Activated CD4-positive, alpha-beta memory T cell treated with anti-CD3 and anti-CD28 coated beads, Interleukin-2, amount 10 ng/mL, durations not matched to agents 7 days and 5 days (primary cell): Measurements from ENCODE around the gene UMAD1. TPM values are rescaled to one million over a fixed set of nuclear protein-coding genes. Genes with fewer than 3 reads are reported as not detected.
"Not testable (repeated sequence)": the region's sequence is repeated elsewhere in the genome, so short reads cannot be mapped to it uniquely, and the experiment has no call there.

Source experiments
- CTCF ChIA-PET: fragments of 350-600 bp; sonication (Branson Sonifier 250); formaldehyde crosslinking; loops from one replicate; lab custom pipeline; 2021; ENCODE audit warnings: antibody characterized with exemption, inconsistent platforms; lab: Charles Lee
- POLR2A ChIA-PET: fragments of 350-600 bp; sonication (Branson Sonifier 250); formaldehyde crosslinking; loops from one replicate; lab custom pipeline; 2021; ENCODE audit warnings: antibody characterized with exemption; lab: Charles Lee
- DNase-seq: peaks from one replicate; pipeline ENCODE4 v3.0.0-alpha.2; 2020
- H3K27ac Mint-ChIP-seq: one replicate; pipeline ENCODE4 v1.8.0; 2021; ENCODE audit warnings: mild to moderate bottlenecking, mixed read lengths
- H3K27me3 Mint-ChIP-seq: one replicate; pipeline ENCODE4 v1.8.0; 2021; ENCODE audit warnings: mixed read lengths
- H3K36me3 Mint-ChIP-seq: one replicate; pipeline ENCODE4 v1.8.0; 2021; ENCODE audit warnings: low read depth, mixed read lengths
- H3K4me1 Mint-ChIP-seq: one replicate; pipeline ENCODE4 v1.8.0; 2021; ENCODE audit warnings: mixed read lengths
- H3K4me3 Mint-ChIP-seq: one replicate; pipeline ENCODE4 v1.8.0; 2021; ENCODE audit warnings: mild to moderate bottlenecking, mixed read lengths
- H3K9me3 Mint-ChIP-seq: one replicate; pipeline ENCODE4 v1.8.0; 2021; ENCODE audit warnings: mixed read lengths
- total RNA-seq, 2 experiments: library from RNA; stranded (reverse); gene quantifications; one replicate each; pipeline ENCODE4 v1.2.3, GENCODE V29; 2021

UMAD1 gene
- total RNA-seq, 2 experiments from 2014 or later: 16.1 to 16.7 TPM

DNA sequence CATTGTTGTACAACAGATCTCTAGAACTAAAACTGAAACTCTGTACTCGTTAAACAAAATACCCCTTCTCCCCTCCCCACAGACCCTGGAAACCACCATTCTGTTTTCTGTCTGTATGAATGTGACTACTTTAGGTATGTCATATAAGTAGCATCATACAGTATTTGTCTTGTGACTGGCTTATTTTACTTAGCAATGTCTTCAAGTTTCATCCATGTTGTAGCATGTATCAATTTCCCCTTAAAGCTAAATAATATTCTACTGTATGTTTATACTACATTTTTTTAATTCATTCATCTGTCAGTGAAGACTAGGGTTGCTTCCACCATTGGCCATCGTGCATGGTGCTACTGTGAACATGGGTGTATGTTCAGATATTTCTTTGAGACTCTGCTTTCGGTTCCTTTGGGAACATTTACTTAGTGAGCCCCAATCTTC is 149.0 kb downstream of the UMAD1 start:
- no peak overlapping the region for H3K4me3 Mint-ChIP-seq
- peaks cover 12% of the 10 kb centered on the region for H3K4me1 Mint-ChIP-seq
- ChIA-PET POLR2A (no interaction called here), CTCF (no interaction called here)
- peaks cover 6% of the 10 kb centered on the region for H3K36me3 Mint-ChIP-seq
- H3K9me3 Mint-ChIP-seq: no peaks in the 10 kb centered on the region
- no peak for DNase-seq
- no peaks in the 10 kb centered on the region for H3K27me3 Mint-ChIP-seq
- H3K27ac Mint-ChIP-seq: no peak overlapping the region

- Mint-ChIP-seq H3K27ac (no peak overlapping the region), H3K4me3 (no peak overlapping the region), H3K27me3 (no peaks in the 10 kb centered on the region), H3K36me3 (peaks cover 8% of the 10 kb centered on the region), H3K4me1 (peaks cover 14% of the 10 kb centered on the region), H3K9me3 (no peaks in the 10 kb centered on the region)
- ChIA-PET POLR2A (no interaction called here), CTCF (no interaction called here)
- DNase-seq: no peak
Measured at GRCh38 chr7:7790041-7790741, 149.6 kb downstream of the UMAD1 start.

DNA sequence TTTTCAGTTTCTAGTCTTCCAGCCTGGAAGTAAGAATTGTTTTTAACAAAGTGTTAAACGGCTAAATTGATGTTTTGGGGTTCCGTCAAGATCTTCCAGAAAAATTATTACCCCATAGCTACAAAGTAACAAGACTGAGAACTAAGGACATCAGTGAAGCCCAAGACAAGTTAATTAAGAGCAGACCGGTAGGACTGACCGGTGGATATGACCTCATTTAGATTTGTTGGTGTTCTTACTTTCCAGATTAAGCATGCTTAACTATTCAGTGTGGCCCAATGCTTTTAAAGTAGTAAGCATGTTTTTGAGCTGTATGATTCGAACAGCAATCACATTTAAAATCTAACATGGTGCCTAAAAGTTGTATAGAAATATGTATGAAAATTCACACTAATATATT is 151.0 kb downstream of the UMAD1 start:
- peaks cover 20% of the 10 kb centered on the region for H3K4me1 Mint-ChIP-seq
- CTCF ChIA-PET: no interaction called here
- no peak for DNase-seq
- H3K9me3 Mint-ChIP-seq: peaks cover 3% of the 10 kb centered on the region
- peaks cover 17% of the 10 kb centered on the region for H3K36me3 Mint-ChIP-seq
- no peaks in the 10 kb centered on the region for H3K27me3 Mint-ChIP-seq
- POLR2A ChIA-PET: no interaction called here
- no peak overlapping the region for H3K4me3 Mint-ChIP-seq
- no peak overlapping the region for H3K27ac Mint-ChIP-seq

GRCh38 chr7:7792056-7792455 is 151.5 kb downstream of the UMAD1 start:
- no peak for DNase-seq
- POLR2A ChIA-PET: no interaction called here
- H3K9me3 Mint-ChIP-seq: peaks cover 8% of the 10 kb centered on the region

GRCh38 chr7:7793249-7793648 is 152.7 kb downstream of the UMAD1 start:
- H3K27ac Mint-ChIP-seq: no peak overlapping the region
- ChIA-PET POLR2A (no interaction called here), CTCF (no interaction called here)
- no peak for DNase-seq
- H3K9me3 Mint-ChIP-seq: peaks cover 11% of the 10 kb centered on the region
- H3K4me3 Mint-ChIP-seq: no peak overlapping the region
- H3K4me1 Mint-ChIP-seq: peaks cover 27% of the 10 kb centered on the region
- H3K27me3 Mint-ChIP-seq: no peaks in the 10 kb centered on the region
- peaks cover 33% of the 10 kb centered on the region for H3K36me3 Mint-ChIP-seq

More at GRCh38 chr7:7792056-7792455, 151.5 kb downstream of the UMAD1 start:
- H3K36me3 Mint-ChIP-seq: peaks cover 23% of the 10 kb centered on the region
- no peaks in the 10 kb centered on the region for H3K27me3 Mint-ChIP-seq
- H3K4me3 Mint-ChIP-seq: no peak overlapping the region
- CTCF ChIA-PET: no interaction called here
- H3K4me1 Mint-ChIP-seq: peaks cover 25% of the 10 kb centered on the region
- H3K27ac Mint-ChIP-seq: no peak overlapping the region

DNA sequence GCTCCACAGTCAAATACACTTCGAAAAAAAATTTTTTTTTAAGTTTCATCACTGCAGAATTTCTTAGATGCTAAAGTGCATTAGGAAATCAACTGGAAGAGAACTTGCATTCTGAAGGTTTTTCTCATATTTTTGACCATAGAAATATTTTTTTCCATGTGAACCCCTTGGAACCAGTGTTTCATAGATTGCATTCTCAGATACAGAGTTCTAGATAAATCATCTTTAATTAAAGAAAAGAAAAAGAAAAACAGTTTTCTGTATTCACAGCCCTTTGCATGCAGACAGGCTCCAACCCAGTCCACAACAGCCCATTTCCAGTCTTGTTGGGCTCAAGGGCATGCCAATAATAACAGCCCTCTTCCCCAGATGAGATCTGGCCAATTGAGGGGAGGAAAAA is 153.4 kb downstream of the UMAD1 start:
- Mint-ChIP-seq H3K36me3 (peaks cover 33% of the 10 kb centered on the region), H3K4me1 (peaks cover 27% of the 10 kb centered on the region), H3K27me3 (no peaks in the 10 kb centered on the region), H3K4me3 (no peak overlapping the region), H3K9me3 (peaks cover 11% of the 10 kb centered on the region), H3K27ac (no peak overlapping the region)
- no peak for DNase-seq
- CTCF ChIA-PET: no interaction called here
- POLR2A ChIA-PET: no interaction called here

DNA sequence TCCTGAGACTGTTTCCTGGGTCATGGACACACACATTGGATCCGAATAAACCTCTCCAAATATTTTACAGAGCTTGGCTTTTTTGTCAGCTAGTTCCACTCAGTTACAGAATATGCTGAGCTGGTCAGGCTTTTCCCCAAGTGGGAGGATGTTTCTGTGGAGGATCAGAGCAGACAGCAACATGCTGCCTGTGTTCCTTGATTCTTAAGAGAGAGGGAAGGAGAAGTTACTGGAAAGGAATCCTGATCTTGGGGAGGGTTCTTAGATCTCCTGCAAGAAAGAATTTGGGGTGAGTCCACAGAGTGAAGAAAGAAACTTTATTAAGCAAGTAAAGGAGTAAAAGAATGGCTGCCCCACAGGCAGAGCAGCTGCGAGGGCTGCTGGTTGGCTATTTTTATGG is 154.7 kb downstream of the UMAD1 start:
- H3K27me3 Mint-ChIP-seq: no peaks in the 10 kb centered on the region
- no peak for DNase-seq
- H3K4me3 Mint-ChIP-seq: no peak overlapping the region
- H3K4me1 Mint-ChIP-seq: peaks cover 21% of the 10 kb centered on the region
- peaks cover 11% of the 10 kb centered on the region for H3K9me3 Mint-ChIP-seq
- POLR2A ChIA-PET: no interaction called here
- H3K36me3 Mint-ChIP-seq: peaks cover 35% of the 10 kb centered on the region
- CTCF ChIA-PET: interaction anchor here (0.9 kb wide), 1 partner anchor 114 kb away, joined by 3 read pairs; no protein-coding TSS in a partner anchor
- H3K27ac Mint-ChIP-seq: no peak overlapping the region

DNA sequence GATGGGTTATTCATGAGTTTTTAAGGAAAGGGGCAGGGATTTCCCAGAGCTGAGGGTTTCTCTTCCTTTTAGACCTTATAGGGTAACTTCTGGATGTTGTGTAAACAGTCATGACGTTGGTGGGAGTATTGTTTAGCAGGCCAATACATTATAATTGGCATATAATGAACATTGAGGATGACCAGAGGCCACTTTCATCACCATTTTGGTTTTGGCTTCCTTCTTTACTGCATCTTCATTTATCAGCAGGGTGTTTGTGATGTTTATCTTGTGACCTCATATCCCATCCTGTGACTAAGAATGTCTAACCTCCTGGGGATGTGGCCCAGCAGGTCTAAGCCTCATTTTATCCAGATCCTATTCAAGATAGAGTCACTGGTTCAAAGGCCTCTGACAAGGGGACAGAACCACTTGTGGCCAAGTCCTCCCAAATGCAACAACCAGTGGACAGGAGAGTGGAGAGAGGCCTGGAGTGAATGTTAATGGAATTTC is 155.1 kb downstream of the UMAD1 start:
- Mint-ChIP-seq H3K27ac (no peak overlapping the region), H3K36me3 (peaks cover 35% of the 10 kb centered on the region)

DNA sequence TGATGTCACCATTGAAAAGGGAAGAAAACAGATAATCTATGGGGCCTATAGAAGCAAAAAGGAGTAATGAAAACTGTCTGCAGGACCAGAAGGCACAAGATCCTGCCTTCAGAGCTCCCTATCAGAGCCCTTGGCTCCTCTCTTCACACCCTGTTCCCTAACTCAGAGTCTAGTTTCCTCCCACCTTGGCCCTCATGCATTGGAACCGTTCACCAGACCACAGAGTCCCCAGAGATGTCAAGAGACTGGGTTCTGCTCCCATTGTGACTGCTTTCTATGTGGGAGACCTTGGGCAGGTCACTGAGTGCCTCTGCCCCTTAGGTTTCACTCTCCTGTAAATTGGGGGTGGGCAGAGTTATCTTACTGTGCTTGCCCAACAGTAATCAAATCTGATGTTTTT is 158.0 kb downstream of the UMAD1 start:
- H3K27me3 Mint-ChIP-seq: no peaks in the 10 kb centered on the region
- ChIA-PET POLR2A (no interaction called here), CTCF (no interaction called here)
- peaks cover 11% of the 10 kb centered on the region for H3K9me3 Mint-ChIP-seq
- H3K4me3 Mint-ChIP-seq: no peak overlapping the region
- peaks cover 17% of the 10 kb centered on the region for H3K4me1 Mint-ChIP-seq
- DNase-seq: no peak
- peaks cover 28% of the 10 kb centered on the region for H3K36me3 Mint-ChIP-seq
- H3K27ac Mint-ChIP-seq: no peak overlapping the region

More for the DNA sequence above, 155.1 kb downstream of the UMAD1 start:
- Mint-ChIP-seq H3K4me1 (peaks cover 17% of the 10 kb centered on the region), H3K27me3 (no peaks in the 10 kb centered on the region), H3K4me3 (no peak overlapping the region), H3K9me3 (peaks cover 11% of the 10 kb centered on the region)
- ChIA-PET CTCF (interaction anchor here (0.9 kb wide), 1 partner anchor 114 kb away, joined by 3 read pairs; no protein-coding TSS in a partner anchor), POLR2A (no interaction called here)
- no peak for DNase-seq

- H3K4me3 Mint-ChIP-seq: no peak overlapping the region
- POLR2A ChIA-PET: no interaction called here
- no peaks in the 10 kb centered on the region for H3K27me3 Mint-ChIP-seq
- H3K9me3 Mint-ChIP-seq: peaks cover 11% of the 10 kb centered on the region
- no peak overlapping the region for H3K27ac Mint-ChIP-seq
- CTCF ChIA-PET: no interaction called here
- H3K4me1 Mint-ChIP-seq: peaks cover 17% of the 10 kb centered on the region
- H3K36me3 Mint-ChIP-seq: peaks cover 28% of the 10 kb centered on the region
- DNase-seq: no peak
Measured at GRCh38 chr7:7799138-7799537, 158.6 kb downstream of the UMAD1 start.

GRCh38 chr7:7802531-7802930 is 162.0 kb downstream of the UMAD1 start:
- no peaks in the 10 kb centered on the region for H3K9me3 Mint-ChIP-seq
- POLR2A ChIA-PET: no interaction called here
- CTCF ChIA-PET: no interaction called here

GRCh38 chr7:7803715-7804178 is 163.2 kb downstream of the UMAD1 start:
- ChIA-PET CTCF (no interaction called here), POLR2A (no interaction called here)
- no peaks in the 10 kb centered on the region for H3K9me3 Mint-ChIP-seq
- no peaks in the 10 kb centered on the region for H3K4me1 Mint-ChIP-seq
- H3K27me3 Mint-ChIP-seq: no peaks in the 10 kb centered on the region
- no peak overlapping the region for H3K27ac Mint-ChIP-seq
- no peak for DNase-seq
- H3K4me3 Mint-ChIP-seq: no peak overlapping the region
- peaks cover 2% of the 10 kb centered on the region for H3K36me3 Mint-ChIP-seq

More at GRCh38 chr7:7802531-7802930, 162.0 kb downstream of the UMAD1 start:
- peaks cover 7% of the 10 kb centered on the region for H3K36me3 Mint-ChIP-seq
- no peaks in the 10 kb centered on the region for H3K27me3 Mint-ChIP-seq
- H3K4me3 Mint-ChIP-seq: no peak overlapping the region
- H3K27ac Mint-ChIP-seq: no peak overlapping the region
- no peaks in the 10 kb centered on the region for H3K4me1 Mint-ChIP-seq
- no peak for DNase-seq

DNA sequence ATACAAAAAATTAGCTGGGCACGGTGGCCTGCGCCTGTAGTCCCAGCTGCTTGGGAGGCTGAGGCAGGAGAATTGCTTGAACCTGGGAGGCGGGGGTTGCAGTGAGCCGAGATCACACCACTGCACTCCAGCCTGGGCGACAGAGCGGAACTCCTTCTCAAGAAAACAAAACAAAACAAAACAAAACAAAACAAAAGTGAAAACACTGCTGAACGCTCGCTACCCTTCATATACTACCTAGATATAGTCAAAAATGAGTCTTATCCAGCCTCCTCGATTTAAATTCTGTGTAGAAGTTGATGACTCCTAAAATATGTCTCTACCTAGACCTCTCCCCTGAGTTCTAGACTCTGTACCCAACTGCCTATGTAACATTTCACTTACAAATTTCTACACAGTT is 164.3 kb downstream of the UMAD1 start:
- H3K27me3 Mint-ChIP-seq, H3K4me3 Mint-ChIP-seq, H3K27ac Mint-ChIP-seq, DNase-seq, H3K4me1 Mint-ChIP-seq, H3K36me3 Mint-ChIP-seq, POLR2A ChIA-PET, H3K9me3 Mint-ChIP-seq: not testable (repeated sequence)
- CTCF ChIA-PET: interaction anchor here (1.0 kb wide), 1 partner anchor 209 kb away, joined by 3 read pairs; no protein-coding TSS in a partner anchor
